HG03460 (cell line): Measurements from ENCODE around the gene PTX4.
"Not testable (repeated sequence)": the region's sequence is repeated elsewhere in the genome, so short reads cannot be mapped to it uniquely, and the experiment has no call there.

ENCODE experiments used
- ATAC-seq: cut with Tn5 transposase; IDR thresholded peaks from one replicate; pipeline ENCODE4 v1.9.1; 2021; ENCODE audit not compliant: unreplicated experiment

The PTX4 gene

GRCh38 chr16:1486551-1487390 is 2.0 kb downstream of the PTX4 start:
- ATAC-seq = no peak

DNA sequence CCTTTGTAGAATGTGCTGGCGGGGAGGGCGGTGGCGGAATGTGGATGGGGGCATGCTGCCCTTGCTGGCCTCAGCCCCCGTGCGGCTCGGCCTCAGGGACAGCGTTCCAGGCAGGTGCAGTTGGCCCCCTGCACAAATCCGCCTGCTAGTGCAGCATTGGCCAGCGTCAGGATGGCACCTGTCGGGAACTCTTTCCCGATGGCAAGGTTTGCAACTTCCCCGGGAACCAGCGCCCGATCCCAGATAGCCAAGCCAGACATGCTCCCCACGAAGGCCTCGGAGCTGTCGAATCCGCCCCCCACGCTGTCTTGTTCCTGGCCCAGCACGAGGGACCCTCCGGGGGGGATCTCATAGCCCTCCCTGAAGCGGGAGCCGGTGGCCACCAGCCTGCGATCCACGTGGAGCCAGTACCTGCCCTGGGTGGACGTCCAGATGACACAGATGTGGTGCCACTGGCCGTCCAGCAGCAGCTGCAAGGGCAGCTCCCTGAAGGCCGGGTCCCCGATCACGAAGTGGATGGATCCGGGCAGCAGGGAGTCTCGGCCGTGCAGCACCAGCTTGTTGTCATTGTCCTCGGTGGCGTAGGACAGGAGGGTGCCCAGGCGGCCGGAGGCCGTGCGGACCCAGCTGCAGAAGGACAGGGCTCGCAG is 2.8 kb downstream of the PTX4 start:
- no peak for ATAC-seq

GRCh38 chr16:1481906-1482835 is 6.6 kb downstream of the PTX4 start:
- no peak for ATAC-seq

DNA sequence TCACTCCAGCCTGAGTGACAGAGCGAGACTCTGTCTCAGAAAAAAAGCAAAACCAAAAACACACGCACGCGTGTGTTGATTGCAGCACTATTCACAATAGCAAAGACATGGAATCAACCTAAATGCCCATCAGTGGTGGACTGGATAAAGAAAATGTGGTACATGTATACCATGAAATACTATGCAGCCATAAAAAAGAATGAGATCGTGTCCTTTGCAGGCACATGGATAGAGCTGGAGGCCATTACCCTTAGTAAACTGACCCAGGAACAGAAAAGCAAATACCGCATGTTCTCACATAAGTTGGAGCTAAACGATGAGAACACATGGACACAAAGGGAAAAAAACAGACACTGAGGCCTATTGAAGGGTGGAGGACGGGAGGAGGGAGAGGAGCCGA is 9.8 kb downstream of the PTX4 start:
- not testable (repeated sequence) for ATAC-seq

DNA sequence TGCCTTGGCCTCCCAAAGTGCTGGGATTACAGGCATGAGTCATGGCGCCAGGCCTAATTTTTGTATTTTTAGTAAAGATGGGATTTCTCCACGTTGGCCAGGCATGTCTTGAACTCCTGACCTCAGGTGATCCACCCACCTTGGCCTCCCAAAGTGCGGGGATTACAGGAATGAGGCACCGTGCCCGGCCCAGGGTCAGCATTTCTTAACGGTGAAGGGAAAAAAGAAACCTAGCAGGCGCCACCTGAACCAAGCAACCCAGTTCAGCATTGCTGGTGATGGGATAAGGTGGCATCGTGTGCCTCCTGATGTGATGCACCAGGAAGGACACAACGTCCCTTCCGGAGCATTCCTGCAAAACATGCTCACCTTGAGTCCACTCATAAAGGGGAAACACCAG is 11.7 kb downstream of the PTX4 start:
- ATAC-seq = no peak

DNA sequence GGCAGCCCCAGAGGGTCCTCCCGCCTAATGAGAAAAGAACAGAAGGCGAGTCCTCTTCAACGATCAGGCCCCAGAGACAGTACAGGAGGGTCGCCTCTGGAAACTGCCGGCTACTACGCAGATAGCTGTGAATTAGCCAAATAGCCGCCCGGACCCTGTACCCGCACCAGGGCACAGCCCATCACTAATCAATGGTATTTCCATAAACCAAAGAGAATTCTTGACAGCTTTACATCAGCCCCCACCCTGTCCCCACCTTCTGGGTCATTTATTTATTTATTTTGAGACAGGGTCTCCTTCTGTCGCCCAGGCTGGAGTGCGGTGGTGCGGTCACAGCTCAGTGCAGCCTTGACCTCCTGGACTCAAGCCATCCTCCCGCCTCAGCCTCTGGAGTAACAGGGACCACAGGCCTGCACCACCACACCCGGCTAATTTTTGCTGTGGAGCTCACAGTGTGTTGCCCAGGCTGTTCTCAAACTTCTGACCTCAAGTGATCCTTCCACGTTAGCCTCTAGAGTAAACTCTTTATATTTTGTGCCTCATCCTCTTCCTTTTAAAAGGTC is 13.1 kb downstream of the PTX4 start:
- peak; percentile 12 for ATAC-seq

DNA sequence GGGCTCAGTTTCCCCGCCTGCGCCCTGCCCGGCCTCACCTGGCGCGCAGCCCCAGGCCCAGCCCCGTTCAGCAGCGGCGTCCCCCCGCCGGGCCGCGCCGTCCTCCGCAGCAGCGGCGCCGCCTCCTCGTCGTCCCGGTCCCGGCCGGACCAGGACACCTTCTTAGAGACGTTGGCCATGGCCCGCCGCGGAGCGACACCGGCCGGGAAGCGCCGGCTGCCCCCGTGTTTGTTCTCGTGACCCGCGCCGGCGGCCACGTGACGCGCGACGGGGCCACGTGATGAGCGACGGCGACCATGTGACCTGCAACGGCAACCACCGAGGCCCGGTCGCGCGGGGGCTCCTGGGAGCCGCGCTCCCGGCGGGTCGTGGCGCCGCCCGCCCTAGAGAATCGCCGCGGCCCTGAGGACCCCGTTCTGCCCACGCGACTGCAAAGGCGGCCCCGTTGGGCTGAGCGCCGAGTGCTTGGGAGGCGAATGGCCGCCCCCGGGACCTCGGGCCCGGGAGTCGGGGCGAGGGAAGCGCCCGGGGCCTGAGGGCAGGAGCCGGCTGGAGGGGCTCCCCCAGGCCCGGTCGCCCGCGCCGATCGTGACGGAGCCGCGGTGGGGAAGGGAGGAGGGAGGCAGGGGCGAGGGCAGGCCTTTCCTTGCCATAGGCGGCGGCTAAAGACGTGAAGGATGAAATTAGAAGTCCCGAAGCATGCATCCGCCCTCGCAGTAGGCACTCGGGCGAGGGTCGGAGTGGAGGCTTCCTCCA is 13.8 kb downstream of the PTX4 start, which contains the start of gene CLCN7:
Gene CLCN7, minus strand, starts transcription at position 233 of the 756 bp plus-strand sequence. Its CDS starts 54 bp downstream, at position 179.
- ATAC-seq = peak; percentile 75

DNA sequence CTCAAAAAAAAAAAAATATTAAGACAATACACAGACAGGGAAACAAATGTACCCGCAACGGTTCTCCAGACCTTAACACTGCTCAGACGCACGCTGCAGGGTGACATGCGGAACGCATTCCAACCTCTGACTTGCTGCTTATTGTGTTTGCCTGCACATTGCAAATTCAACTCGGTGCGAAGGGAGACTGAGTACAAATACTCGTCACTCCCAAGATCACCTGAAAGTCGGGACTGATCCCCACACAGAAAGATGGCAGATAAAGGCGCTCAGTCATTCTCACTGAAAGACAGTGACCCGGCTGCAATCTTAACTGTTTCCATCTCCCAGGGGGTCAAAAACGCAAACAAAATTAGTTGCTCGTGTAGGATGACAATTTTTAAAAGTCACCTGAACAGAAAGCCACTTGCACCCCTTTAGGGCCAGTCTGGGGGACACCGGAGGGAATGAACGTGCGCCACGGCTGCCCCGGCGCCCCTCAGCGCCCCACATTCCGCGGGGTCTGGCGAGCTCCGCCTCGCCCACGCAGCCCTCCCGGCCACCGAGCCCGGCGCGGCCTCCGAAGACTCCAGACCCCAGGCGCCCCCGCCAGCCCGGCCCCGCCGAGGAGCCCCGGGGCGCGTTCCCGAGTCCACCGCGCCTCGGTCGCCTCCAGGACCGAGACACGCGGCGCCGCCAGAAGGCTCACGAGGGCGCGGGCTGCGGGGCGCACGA is 14.5 kb downstream of the PTX4 start:
- ATAC-seq = no peak

- no peak for ATAC-seq
Observed at GRCh38 chr16:1472974-1473373, 15.8 kb downstream of the PTX4 start.

DNA sequence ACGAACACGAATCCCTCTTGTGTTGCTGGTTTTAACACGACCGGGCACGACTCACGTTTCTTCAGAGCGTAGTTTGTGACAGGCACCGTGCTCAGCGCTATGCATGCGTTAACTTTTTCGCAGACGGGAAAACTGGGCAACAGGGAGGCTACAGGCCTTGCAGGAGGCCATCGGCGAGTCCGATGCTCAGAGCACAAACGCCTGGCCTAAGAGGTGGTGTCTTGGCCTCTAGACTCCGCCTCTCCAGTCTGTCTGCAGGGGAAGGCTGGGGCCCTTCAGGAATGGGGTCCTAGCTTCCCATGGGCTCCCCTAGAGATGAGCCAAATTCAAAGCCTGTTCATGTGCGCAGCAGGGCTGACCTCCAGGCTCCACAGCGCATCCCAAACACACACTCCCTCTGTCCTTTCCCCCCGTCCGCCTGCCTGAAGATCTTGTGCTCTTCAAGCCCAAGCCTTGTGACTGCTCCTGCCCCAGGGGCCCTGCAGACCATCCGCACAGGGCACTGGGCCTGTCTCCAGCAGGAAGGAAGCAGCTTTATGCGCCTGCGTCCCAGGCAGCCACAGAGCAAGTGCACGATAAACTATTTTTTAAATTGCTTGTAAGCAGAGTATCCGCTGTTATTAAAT is 17.1 kb downstream of the PTX4 start:
- ATAC-seq = no peak

DNA sequence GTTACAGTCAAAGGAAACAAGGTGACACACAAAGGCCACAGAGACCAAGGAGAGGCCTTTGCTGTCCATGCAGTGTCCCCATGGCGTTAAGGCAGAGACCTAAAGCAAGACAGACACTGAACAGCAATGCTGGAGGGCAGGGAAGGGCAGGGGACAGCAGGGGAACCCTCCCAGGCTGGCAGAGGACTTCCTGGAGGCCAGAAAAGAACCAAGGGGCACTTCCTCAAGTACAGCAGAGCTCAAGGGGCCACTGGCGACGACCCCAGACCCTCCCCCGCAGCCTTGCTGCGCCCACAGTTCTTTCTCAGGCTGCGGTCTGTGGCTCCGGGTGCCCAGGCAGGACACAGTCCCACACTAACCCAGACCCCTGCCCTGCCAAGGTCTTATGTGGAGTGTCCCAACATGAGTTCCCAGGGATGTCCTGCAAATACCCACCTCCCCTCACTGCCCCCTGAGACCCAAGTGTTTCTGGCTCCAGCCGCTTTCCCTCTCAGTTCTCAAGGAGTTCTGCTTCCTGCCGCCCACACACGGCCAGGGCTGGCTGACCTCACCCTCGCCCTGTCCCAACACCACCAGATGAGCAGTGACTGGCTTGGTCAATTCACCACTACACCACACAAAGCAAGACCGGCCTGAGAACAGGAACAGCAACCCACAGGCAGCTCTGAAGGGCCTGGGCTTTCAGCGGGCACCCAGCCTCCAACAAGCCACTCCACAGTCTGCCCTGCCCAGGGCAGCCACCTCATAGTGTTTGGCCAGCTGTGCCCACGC is 18.1 kb downstream of the PTX4 start:
- no peak for ATAC-seq

DNA sequence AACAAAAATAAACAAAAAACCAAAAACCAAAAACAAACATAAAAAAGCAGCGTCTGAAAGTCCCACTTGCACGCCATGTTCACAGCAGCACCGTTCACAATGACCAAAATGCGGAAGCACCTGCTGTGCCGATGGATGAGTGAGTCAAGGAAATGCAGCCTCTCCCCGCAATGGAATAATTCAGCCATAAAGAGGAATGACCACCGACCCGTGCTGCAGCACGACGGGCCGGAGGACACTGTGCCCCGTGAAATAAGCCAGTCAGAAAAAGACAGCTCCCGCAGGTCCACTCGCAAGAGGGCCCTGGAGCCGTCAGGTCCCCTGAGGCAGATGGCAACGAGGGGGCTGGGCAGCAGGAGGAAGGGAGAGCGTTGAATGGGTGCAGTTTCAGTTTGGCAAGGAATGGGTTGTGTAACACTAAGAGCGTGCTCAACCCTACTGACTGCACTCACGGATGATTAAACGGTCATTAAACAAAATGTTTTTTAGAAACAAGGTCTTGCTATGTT is 19.0 kb downstream of the PTX4 start:
- ATAC-seq = no peak

DNA sequence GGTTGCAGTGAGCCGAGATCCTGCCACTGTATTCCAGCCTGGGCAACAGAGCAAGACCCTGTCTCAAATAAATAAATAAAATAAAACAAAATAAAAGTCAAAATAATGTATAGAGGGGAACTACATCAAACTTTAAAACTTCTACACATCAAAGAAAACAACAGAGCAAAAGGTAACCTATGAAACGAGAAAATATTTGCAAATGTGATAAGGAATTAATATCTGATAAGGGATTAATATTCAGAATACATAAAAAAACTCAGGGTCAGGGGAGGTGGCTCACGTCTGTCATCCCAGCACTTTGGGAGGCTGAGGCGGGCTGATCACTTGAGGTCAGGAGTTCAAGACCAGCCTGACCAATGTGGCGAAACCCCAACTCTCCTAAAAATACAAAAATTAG is 19.6 kb downstream of the PTX4 start:
- ATAC-seq = not testable (repeated sequence)

GRCh38 chr16:1468426-1468810 is 20.3 kb downstream of the PTX4 start:
- ATAC-seq = no peak

GRCh38 chr16:1466968-1467521 is 21.7 kb downstream of the PTX4 start:
- no peak for ATAC-seq

- no peak for ATAC-seq
Observed at GRCh38 chr16:1466054-1466453, 22.7 kb downstream of the PTX4 start.

DNA sequence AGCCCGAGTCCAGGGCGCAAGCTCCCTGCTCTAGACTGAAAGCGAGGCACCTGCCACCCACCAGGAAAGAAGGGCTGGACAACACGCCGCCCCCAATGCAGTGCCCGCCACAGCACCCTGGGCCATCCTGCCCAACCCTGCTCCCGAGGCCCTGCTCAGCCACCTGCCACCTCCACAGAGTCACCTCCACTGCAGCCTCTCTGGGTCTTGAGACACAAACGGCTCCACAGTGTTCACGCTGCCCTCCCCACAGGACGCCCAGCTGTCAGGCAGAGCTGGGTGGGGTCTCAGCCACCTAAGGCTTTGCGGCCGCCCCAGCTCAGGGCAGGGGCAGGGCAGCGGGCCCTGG is 23.2 kb downstream of the PTX4 start:
- ATAC-seq = no peak
